Activated T-helper 9 cell treated with anti-CD3 and anti-CD28 coated beads, Interleukin-2, amount 50 U/mL, for 16 hours (primary cell): Measurements from ENCODE around the gene SYNE1.
"Not testable (repeated sequence)": the region's sequence is repeated elsewhere in the genome, so short reads cannot be mapped to it uniquely, and the experiment has no call there.

ENCODE experiments used
- DNase-seq: peaks from one replicate; pipeline ENCODE4 v3.0.0-alpha.2; 2020; ENCODE audit warnings: low read depth

SYNE1 gene

GRCh38 chr6:152630832-152631231 is 6.3 kb downstream of the SYNE1 start:
- no peak for DNase-seq

- no peak for DNase-seq
These were observed 11.9 kb downstream of the SYNE1 start for GRCh38 chr6:152625213-152625612.

GRCh38 chr6:152614776-152615175 is 22.4 kb downstream of the SYNE1 start:
- DNase-seq = not testable (repeated sequence)

- no peak for DNase-seq
These were observed 28.0 kb downstream of the SYNE1 start for GRCh38 chr6:152609125-152609670.

GRCh38 chr6:152605941-152606340 is 31.2 kb downstream of the SYNE1 start:
- DNase-seq = no peak

GRCh38 chr6:152605342-152605741 is 31.8 kb downstream of the SYNE1 start:
- DNase-seq = no peak

GRCh38 chr6:152603911-152604310 is 33.3 kb downstream of the SYNE1 start:
- DNase-seq = no peak

- no peak for DNase-seq
These were observed 37.1 kb downstream of the SYNE1 start for GRCh38 chr6:152600022-152600421.

- DNase-seq = no peak
These were observed 38.1 kb downstream of the SYNE1 start for GRCh38 chr6:152598901-152599537.

- DNase-seq = no peak
These were observed 38.7 kb downstream of the SYNE1 start for GRCh38 chr6:152598421-152598820.

- no peak for DNase-seq
These were observed 40.4 kb downstream of the SYNE1 start for GRCh38 chr6:152596726-152597125.

- DNase-seq = no peak
These were observed 41.7 kb downstream of the SYNE1 start for GRCh38 chr6:152595499-152595898.

GRCh38 chr6:152594701-152595100 is 42.5 kb downstream of the SYNE1 start:
- no peak for DNase-seq

- no peak for DNase-seq
These were observed 48.7 kb downstream of the SYNE1 start for GRCh38 chr6:152588456-152588855.

GRCh38 chr6:152587473-152587872 is 49.7 kb downstream of the SYNE1 start:
- DNase-seq = no peak

- DNase-seq = no peak
These were observed 51.9 kb downstream of the SYNE1 start for GRCh38 chr6:152585236-152585635.

GRCh38 chr6:152583888-152584287 is 53.3 kb downstream of the SYNE1 start:
- no peak for DNase-seq

- DNase-seq = no peak
These were observed 60.6 kb downstream of the SYNE1 start for GRCh38 chr6:152576525-152576924.

- no peak for DNase-seq
These were observed 61.5 kb downstream of the SYNE1 start for GRCh38 chr6:152575621-152576150.

- DNase-seq = no peak
These were observed 62.0 kb downstream of the SYNE1 start for GRCh38 chr6:152575161-152575560.

GRCh38 chr6:152573762-152574161 is 63.4 kb downstream of the SYNE1 start:
- DNase-seq = no peak

GRCh38 chr6:152572338-152573088 is 64.6 kb downstream of the SYNE1 start:
- no peak for DNase-seq

- DNase-seq = no peak
These were observed 65.2 kb downstream of the SYNE1 start for GRCh38 chr6:152571943-152572337.
